ENCODE data around the gene SPECC1L.

SPECC1L gene

DNA sequence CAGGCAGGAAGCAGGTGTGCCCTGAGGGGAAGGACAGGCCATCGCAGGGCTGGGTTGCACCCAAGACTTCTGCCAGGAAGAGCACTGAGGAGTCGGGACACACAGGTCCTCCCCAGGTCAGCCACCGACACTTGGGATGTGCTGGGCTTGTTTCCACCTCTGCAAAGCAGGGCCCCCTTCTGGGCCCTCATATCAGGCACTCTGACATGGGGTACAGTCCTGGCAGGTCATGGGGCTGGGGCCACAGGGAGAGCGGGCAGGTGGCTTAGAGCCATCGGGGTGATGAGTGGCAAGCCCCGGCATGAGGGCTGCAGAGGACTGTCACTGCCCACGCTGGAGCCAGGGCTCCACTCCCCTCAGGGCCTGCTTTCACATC is 148.8 kb downstream of the SPECC1L start:
- no peak for DNase-seq

- DNase-seq, result no peak
Measured at GRCh38 chr22:24420072-24420976, 149.7 kb downstream of the SPECC1L start.

DNA sequence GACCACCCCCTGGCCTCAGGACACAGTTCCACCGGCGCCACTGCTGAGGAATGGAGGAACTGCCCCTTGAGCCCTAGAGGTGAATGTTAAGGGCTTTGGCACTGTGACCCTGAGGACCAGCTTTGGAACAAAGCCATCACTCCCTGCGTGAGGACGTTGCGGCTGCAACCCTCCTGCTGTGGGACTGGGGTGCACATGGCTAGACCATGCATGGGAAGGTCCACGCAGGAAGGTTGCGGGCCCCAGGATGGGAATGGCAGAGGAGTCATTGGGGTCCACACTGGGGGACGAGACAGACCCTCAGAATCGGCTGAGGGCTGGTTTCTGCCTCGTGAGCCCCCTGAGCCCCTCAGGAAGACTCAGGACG is 150.3 kb downstream of the SPECC1L start:
- no peak for DNase-seq

DNA sequence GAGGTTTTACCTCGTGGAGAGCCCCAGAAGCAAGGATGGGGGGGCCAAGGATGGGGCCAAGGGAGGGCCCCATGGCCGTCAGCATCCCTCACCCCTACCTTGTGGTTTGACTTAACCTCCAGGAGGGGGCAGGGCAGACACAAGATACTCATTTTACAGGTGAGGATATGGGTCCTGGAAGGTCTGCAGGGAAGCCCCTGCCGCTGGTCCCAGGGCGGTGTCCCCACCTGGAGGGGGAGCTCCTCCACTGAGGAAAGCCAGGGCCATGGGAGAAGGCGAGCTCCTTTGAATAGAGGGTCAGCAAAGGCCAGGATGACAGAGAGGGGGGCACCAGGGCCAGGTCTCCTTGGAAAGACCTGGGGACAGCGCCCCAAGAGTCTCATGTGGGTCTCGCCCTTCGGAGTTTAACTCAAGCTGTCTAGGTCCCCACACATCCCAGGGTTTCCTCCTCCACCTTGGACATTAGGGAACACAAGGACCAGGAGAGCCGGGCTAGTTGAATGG is 150.8 kb downstream of the SPECC1L start:
- DNase-seq, result no peak

GRCh38 chr22:24422102-24422665 is 151.6 kb downstream of the SPECC1L start:
- no peak for DNase-seq

GRCh38 chr22:24423519-24424000 is 152.9 kb downstream of the SPECC1L start:
- DNase-seq, result no peak

- DNase-seq, result no peak
Measured at GRCh38 chr22:24424001-24424900, 153.6 kb downstream of the SPECC1L start.

GRCh38 chr22:24424901-24425775 is 154.5 kb downstream of the SPECC1L start:
- DNase-seq, result no peak

- DNase-seq, result no peak
Measured at GRCh38 chr22:24426436-24426835, 155.8 kb downstream of the SPECC1L start.

GRCh38 chr22:24426851-24427499 is 156.3 kb downstream of the SPECC1L start:
- DNase-seq, result no peak

DNA sequence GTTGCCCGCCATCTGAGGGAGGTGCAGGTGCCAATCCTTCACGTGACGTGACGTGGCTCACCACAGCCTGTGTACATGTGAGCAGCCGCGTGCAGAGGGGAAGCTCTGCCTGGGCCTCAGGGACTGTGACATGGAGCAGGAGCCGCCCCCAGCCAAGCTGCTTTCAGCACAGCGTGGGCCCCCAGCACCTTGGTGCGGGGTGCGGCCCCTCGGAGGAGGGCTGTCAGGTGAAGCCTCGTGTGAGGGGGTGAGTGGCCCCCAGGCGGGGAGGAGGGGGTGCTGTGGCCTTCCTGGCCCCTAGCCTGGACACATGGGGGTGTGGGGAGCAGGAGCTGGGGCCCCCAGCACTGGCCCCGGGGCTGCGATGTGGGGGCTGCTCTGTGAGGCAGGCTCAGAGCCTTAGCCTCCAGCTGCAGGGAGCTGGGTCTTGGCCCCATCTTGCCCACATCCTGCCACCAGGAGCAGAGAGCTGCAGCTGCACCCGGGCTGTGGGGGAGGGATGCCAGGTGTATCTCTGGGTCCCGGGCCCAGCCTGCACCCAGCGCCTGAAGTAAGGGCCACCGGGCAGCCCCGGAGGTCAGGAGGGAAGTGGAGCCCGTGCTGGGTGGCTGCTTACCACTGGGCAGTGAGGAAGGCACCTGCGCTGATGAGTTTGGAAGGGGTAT is 157.0 kb downstream of the SPECC1L start, which contains the start of gene ADORA2A:
Gene ADORA2A, plus strand, starts transcription at position 100 of the 665 bp plus-strand sequence. CDS start 5,806 bp downstream, outside the sequence.
- no peak for DNase-seq

DNA sequence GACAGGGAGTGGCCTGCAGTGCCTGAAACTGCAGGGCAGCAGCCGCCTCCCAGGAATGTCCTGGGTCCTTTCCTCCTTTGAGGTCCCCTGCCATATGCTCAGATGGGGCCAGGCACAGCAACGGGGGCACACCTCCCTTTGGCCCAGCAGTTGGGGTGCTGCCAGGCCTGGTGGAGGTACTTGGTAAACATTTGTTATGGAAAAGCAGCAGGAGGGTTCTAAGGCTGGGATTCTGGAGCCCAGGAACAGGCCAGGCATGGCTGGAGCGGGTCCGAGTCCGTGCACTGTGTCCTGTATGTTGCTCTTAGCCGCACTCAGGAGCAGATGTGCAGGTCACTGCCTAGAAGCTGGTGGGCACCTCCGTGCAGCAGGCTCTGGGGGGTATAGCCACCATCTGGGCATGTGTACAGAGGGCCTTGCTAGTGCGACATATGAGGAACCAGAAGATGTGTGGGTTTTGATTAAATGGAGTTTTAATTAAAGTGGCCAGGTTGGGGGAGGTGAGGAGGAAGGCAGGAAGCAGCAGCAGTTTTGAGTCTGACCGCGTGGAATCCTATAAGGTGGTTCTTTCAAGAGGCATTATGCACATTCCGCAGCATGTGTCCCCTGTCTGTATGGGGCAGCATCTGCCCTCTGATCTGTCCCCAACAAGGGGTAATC is 158.2 kb downstream of the SPECC1L start:
- no peak for DNase-seq

DNA sequence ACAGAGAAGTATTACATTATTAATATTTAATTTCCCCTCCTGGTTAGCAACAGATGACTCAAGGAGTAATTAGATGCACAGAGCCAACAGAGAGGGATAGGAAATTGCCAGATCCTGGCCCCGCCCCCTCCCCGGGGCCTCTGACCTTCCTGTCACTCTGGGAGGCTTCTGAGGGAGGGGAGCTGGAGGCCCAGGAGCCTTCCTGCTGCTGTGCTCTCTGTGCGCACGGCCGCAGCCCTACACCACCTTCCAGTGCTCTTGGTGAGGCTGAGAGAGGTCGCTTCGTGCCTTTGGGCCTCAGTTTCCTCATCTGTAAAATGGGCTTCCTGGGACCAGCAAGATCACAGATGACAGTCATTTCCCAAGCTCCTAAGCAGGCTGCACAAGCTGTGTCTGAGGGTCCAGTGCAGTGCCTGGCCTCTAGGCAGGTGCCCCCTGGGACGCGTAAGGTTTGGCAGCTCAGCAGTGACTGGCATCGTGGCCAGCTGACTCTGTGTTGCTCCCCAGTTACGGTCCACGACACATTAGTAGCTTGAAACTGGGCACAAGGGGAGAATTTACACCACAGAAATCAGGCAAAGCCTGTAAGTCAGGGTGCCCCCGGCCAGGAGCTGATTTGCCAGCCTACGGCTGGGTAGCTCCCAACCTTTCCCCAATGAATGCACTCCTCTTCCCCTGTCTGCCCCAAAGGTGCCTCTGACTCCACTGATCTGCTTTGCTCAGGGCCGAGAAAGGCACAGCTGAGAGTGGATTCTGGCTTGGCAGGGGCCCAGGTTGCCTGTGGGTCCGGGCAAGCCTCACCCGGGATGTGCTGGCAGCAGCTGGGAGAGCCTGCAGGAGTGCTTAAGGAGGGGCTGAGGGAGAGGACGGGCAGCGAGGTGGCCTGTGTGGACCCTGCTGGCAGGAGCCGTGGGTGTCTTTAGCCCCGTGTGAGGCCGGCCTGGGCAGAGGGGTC is 159.1 kb downstream of the SPECC1L start:
- DNase-seq, result no peak

- no peak for DNase-seq
Measured at GRCh38 chr22:24430431-24431308, 160.0 kb downstream of the SPECC1L start.

GRCh38 chr22:24431309-24432034 is 160.8 kb downstream of the SPECC1L start:
- no peak for DNase-seq

DNA sequence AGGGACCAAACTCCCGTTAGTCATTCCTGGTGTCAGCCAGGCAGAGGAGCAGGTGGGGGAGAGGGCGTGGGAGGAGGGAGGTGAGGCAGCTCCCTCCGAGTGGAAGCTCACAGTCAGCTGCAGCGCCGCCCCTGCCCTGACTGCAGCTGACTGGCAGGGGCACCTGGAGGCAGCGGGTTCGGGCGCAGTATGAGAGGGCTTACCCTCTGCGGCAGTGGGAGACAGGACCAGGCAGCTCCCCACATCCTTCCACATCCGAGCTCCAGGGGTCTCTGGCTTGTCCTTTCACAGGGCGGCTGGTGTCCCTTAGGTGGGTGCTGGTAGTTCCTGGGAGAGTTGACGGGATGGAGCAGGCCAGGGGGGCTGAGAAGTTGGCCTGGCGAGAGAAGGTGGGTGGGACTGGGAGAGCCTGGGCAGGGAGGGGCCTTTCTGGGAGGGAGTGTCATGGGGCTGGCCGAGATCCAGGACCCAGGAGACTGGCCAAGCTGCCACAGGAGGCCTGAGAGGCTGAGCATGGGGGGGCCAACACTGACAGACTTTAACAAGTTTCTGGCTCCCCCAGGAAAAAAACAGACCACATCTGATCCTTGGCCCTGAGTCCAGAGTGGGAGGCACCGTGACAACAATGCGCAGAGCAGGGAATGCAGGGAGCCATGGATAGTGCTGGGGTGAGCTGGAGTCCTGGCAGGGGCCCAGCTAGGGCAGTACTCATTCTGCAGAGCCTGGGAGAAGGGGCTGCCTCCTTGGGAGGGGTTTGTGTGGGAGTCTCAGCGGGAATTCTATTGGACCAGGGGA is 161.6 kb downstream of the SPECC1L start:
- DNase-seq, result no peak

All from NCI-H1048 (cell line).